Fibroblast of lung (primary cell): ENCODE measurements around the gene UBE2H. TPM values are rescaled to one million over a fixed set of nuclear protein-coding genes. Genes with fewer than 3 reads are reported as not detected.
A peak's percentile ranks its signal among the peaks of the same experiment; 100 is the strongest.

Experiments used
- DNase-seq, 2 donors: peaks; one replicate each; pipeline versions ENCODE4 v3.0.0 to v3.0.0-alpha.2; 2010; ENCODE audit warnings: low read depth in 2 of 2
- H2AFZ ChIP-seq: 2 replicates; pipeline ENCODE4 v1.5.1; 2012; ENCODE audit warnings: low read length, control low read depth, inconsistent platforms
- H3K27ac ChIP-seq: 2 replicates; pipeline ENCODE4 v1.5.1; 2011; ENCODE audit warnings: low read length, control low read depth; ENCODE audit not compliant: insufficient read depth
- H3K27me3 ChIP-seq: 2 replicates; pipeline ENCODE4 v1.5.1; 2011; ENCODE audit warnings: mild to moderate bottlenecking, low read length; ENCODE audit not compliant: control insufficient read depth, insufficient read depth
- H3K36me3 ChIP-seq: 2 replicates; pipeline ENCODE4 v1.5.1; 2011; ENCODE audit warnings: low read length; ENCODE audit not compliant: control insufficient read depth, insufficient read depth
- H3K4me1 ChIP-seq: 2 replicates; pipeline ENCODE4 v1.5.1; 2011; ENCODE audit warnings: low read length; ENCODE audit not compliant: control insufficient read depth, insufficient read depth; ENCODE audit errors: extremely low read depth
- H3K4me2 ChIP-seq: 2 replicates; pipeline ENCODE4 v1.5.1; 2011; ENCODE audit warnings: low read length, control low read depth; ENCODE audit not compliant: insufficient read depth; ENCODE audit errors: extremely low read depth
- H3K4me3 ChIP-seq, 4 experiments: fragments of 200-600 bp in 1 of 4; sonication (generic) in 1 of 4; replicated peaks in 1 of 4; 2 replicates each; pipeline ENCODE4 v1.5.1; 2011 to 2016; ENCODE audit warnings: low read length in 4 of 4, low read depth in 3 of 4, mild to moderate bottlenecking in 3 of 4, control low read depth in 2 of 4, inconsistent platforms in 1 of 4, mixed read lengths in 1 of 4; ENCODE audit not compliant: insufficient read depth in 1 of 4; ENCODE audit errors: control extremely low read depth in 1 of 4
- H3K79me2 ChIP-seq: 2 replicates; pipeline ENCODE4 v1.5.1; 2012; ENCODE audit warnings: mild to moderate bottlenecking, low read length, inconsistent platforms; ENCODE audit not compliant: control insufficient read depth, insufficient read depth
- H3K9ac ChIP-seq: 2 replicates; pipeline ENCODE4 v1.5.1; 2011; ENCODE audit warnings: mild to moderate bottlenecking, low read length, control low read depth; ENCODE audit not compliant: insufficient read depth
- H3K9me3 ChIP-seq: 2 replicates; pipeline ENCODE4 v1.5.1; 2012; ENCODE audit warnings: low read depth, low read length; ENCODE audit not compliant: control insufficient read depth, insufficient read depth
- H4K20me1 ChIP-seq: 2 replicates; pipeline ENCODE4 v1.5.1; 2011; ENCODE audit warnings: low read length; ENCODE audit not compliant: control insufficient read depth, insufficient read depth; ENCODE audit errors: extremely low read depth
- EZH2 ChIP-seq: IDR thresholded peaks from 2 replicates; pipeline ENCODE4 v1.5.1; 2012; ENCODE audit warnings: low read length, control low read depth, mild to moderate bottlenecking; ENCODE audit errors: missing control alignments
- polyA plus RNA-seq, 2 donors: library from polyadenylated mRNA; depleted of rRNA in 1 of 2; stranded (reverse) in 1 of 2; unstranded in 1 of 2; fragments of >200 nt; gene quantifications; 2 replicates each; pipeline ENCODE4 v1.2.1, GENCODE V29; 2011 to 2012; ENCODE audit warnings: missing spikeins in 1 of 2
- total RNA-seq: library from RNA; depleted of rRNA; stranded (reverse); fragments of >200 nt; gene quantifications from 2 replicates; pipeline ENCODE4 v1.2.1, GENCODE V29; 2014
- TF ChIP-seq, protein P1 (sequence below), 2 donors: IDR thresholded peaks in 1 of 2; conservative IDR thresholded peaks in 1 of 2; 1 replicate in 1 of 2; 2 replicates in 1 of 2; pipeline ENCODE4 v1.5.1; 2011 to 2012; ENCODE audit warnings: low read length in 2 of 2, control low read depth in 1 of 2, inconsistent platforms in 1 of 2, low read depth in 1 of 2, mild to moderate bottlenecking in 1 of 2

Gene UBE2H
- total and polyA plus RNA-seq, 2 donors (not counting 1 experiment from before 2014, with no cell fraction given) = 76.0 to 102 TPM

DNA sequence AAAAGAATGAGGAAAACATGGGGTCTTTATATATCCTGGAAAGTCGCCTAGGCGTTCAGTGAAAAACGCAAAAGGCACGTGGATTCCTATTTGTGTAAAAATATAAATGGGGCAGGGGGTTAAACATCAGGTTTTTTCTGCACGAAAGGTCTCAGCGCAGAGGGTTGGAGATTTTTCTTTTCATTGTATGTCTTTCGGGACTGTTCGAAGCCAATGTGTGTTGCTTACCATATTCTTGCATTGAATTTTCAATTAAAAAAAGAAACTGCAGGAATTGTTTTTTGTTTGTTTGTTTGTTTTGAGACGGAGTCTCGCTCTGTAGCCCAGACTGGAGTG, 169.2 kb downstream of the UBE2H start:
- no peaks in the 10 kb centered on the region for H3K9me3 ChIP-seq
- H2AFZ ChIP-seq = no peak overlapping the region
- no peaks in the 10 kb centered on the region for H3K36me3 ChIP-seq
- no peak overlapping the region for H3K4me3 ChIP-seq
- H3K4me1 ChIP-seq = no peaks in the 10 kb centered on the region
- H3K4me2 ChIP-seq = no peak overlapping the region
- H4K20me1 ChIP-seq = no peaks in the 10 kb centered on the region
- no peaks in the 10 kb centered on the region for H3K79me2 ChIP-seq
- H3K9ac ChIP-seq = no peak overlapping the region
- no peak for DNase-seq
- TF ChIP-seq, protein P1, sequence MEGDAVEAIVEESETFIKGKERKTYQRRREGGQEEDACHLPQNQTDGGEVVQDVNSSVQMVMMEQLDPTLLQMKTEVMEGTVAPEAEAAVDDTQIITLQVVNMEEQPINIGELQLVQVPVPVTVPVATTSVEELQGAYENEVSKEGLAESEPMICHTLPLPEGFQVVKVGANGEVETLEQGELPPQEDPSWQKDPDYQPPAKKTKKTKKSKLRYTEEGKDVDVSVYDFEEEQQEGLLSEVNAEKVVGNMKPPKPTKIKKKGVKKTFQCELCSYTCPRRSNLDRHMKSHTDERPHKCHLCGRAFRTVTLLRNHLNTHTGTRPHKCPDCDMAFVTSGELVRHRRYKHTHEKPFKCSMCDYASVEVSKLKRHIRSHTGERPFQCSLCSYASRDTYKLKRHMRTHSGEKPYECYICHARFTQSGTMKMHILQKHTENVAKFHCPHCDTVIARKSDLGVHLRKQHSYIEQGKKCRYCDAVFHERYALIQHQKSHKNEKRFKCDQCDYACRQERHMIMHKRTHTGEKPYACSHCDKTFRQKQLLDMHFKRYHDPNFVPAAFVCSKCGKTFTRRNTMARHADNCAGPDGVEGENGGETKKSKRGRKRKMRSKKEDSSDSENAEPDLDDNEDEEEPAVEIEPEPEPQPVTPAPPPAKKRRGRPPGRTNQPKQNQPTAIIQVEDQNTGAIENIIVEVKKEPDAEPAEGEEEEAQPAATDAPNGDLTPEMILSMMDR (conservative IDR thresholded peaks at IDR 0.05 in 1 of 2, IDR thresholded peaks at IDR 0.05 in 1 of 2; ENCODE audit: low read depth in 1 of 2, low read length in 2 of 2) = no peak
- no peak for TF ChIP-seq EZH2
- peaks cover 81% of the 10 kb centered on the region for H3K27me3 ChIP-seq
- H3K27ac ChIP-seq = no peak overlapping the region

DNA sequence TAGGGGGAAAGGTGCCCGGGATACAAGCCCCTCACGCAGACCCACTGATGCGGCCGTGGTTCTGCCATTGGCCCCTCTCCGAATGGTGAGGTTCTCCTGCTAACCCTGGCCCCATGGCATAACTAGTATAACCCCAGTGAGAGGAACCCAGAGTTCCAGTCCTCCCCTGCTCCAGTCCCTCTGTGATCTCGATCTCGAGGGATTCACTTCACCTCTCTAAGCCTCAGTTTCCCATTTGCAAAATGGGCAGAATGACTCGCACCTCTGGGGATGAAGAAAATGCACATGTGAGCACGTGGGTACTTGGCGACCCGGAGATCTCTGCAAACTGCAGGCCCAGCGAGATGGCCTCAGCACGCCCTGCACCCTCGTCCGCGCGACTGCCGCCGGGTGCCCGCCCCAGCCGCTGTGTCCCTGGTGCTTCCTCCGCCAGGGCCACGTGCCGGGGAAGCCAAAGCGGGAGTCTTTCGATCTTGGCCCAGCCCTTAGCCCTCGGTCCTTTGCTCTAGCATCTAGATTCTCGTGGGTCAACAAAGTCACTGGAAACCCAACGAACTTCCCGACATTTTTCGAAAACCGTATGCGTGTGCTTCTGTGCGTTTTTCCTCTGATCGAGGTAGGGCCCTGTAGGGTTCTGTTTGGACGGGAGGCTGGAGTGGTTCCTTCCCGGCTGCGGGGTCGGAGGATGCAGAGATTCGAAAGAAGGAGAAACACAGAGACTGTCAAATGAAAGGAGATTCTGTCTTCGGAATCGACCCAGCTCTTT, 169.8 kb downstream of the UBE2H start:
- Histone ChIP-seq H3K36me3 (no peaks in the 10 kb centered on the region), H3K9ac (no peak overlapping the region), H3K9me3 (no peaks in the 10 kb centered on the region), H3K4me2 (no peak overlapping the region), H2AFZ (no peak overlapping the region), H3K4me1 (no peaks in the 10 kb centered on the region), H3K27ac (no peak overlapping the region), H4K20me1 (no peaks in the 10 kb centered on the region), H3K4me3 (no peak overlapping the region), H3K79me2 (no peaks in the 10 kb centered on the region), H3K27me3 (peaks cover 86% of the 10 kb centered on the region)
- no peak for DNase-seq
- peak; percentile 68 for TF ChIP-seq EZH2
- TF ChIP-seq, protein P1 (conservative IDR thresholded peaks at IDR 0.05 in 1 of 2, IDR thresholded peaks at IDR 0.05 in 1 of 2; ENCODE audit: low read depth in 1 of 2, low read length in 2 of 2) = no peak

DNA sequence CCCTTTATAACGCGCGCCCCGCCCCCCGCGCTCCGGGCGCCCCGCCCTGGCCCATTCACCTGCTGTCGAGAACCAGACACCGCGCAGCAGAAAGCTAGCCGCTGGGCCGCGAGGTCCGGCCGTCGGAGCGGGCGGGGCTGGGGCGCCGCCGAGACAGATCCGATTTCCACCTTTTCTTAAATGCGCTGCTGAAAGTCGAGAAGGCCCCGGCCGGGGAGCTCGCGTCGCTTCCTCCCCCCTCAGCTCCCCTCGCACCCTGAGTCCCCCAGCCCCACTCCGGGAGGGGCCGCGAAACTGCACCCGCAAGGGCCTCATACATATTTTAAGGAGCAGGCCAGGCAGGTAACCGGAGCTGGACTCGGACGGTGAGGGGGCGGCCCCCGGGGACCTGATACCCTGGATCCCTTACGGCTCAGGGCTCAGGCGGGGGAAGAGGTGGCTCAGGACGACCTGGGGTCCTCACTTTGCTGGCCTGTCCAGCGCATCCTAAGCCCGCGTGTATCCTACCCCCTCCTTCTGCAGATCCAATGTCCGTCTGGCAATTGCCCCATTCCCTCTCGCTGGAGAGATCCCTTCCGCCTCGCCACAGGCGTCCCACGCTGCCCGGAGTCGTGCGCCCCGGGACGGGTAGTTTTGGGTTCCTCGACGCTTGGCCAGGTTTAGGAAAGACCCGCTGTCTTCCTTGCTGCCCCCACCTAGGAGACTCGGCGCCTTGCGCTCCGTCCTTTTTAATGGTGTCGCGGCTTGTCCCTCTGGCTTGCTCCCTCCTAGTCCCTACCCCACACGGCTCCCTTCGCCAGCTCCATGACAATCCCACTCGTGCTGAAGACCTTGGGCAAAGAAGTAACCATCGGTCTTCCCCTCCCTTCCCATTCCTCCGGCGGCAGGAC, 170.6 kb downstream of the UBE2H start:
- Histone ChIP-seq H3K27me3 (peaks cover 92% of the 10 kb centered on the region), H3K9me3 (no peaks in the 10 kb centered on the region), H3K4me2 (no peak overlapping the region), H3K4me1 (no peaks in the 10 kb centered on the region), H2AFZ (no peak overlapping the region), H3K79me2 (no peaks in the 10 kb centered on the region), H4K20me1 (no peaks in the 10 kb centered on the region), H3K27ac (no peak overlapping the region), H3K9ac (no peak overlapping the region), H3K36me3 (no peaks in the 10 kb centered on the region), H3K4me3 (no peak overlapping the region)
- TF ChIP-seq EZH2 = peak; percentile 99
- TF ChIP-seq, protein P1 (conservative IDR thresholded peaks at IDR 0.05 in 1 of 2, IDR thresholded peaks at IDR 0.05 in 1 of 2; ENCODE audit: low read depth in 1 of 2, low read length in 2 of 2) = no peak
- DNase-seq = no peak
